Measurements from ENCODE around the gene TMEM132A. TPM values are rescaled to one million over a fixed set of nuclear protein-coding genes. Genes with fewer than 3 reads are reported as not detected.

Gene TMEM132A
- total RNA-seq, 2 experiments from 2014 or later: 0.80 to 1.3 TPM

DNA sequence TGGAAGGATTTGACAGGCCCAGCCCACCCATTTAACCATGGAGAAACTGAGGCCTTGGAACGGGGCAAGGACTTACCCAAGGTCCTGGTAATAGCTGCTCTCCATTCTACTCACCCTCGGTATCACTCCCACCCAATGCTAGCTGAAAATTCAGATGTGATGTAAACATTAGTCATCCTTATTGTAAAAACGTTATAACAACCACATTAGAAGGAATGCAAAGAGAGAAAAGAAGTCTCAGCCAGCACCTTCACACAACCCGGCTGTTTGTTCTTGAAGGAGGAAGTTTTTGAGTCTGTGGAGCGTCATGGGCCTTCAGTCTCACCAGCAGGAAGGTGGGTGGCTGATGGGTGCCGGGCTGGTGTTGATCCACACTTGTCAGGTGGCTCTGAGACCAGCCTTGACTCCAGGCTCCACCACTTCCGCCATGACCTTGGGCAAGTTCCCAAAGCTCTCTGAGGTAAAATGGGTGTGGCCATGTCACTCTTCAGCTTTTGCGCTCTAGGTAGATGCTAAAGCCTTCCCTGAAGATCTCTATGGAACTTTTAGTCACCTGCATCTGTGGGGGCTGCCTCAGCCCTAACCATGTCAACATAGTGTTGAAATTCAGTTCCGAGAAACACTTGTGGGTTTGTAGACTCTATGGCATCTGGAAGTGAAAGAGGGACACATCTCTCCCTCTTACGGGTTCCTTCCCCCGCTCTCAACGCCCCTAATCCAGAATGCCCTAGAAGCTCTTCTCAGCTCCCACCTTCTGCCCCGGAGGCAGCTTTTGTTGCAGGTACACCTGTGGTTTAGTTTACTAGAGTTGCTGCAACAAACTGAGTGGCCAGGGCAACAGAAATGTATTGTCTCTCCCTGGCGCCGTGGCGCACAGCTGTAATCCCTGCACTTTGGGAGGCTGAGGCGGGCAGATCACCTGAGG, 62.0 kb downstream of the TMEM132A start:
- no peaks in the 10 kb centered on the region for H3K27me3 Mint-ChIP-seq
- no peaks in the 10 kb centered on the region for H3K9me3 Mint-ChIP-seq
- peak overlapping the region; percentile 97 for H3K27ac Mint-ChIP-seq
- peaks cover 45% of the 10 kb centered on the region for H3K36me3 Mint-ChIP-seq
- peak; percentile 85 for ATAC-seq (ENCODE audit: low read depth)
- peak overlapping the region; percentile 83 for H3K4me3 Mint-ChIP-seq
- H3K4me1 Mint-ChIP-seq: peaks cover 82% of the 10 kb centered on the region
- POLR2A ChIA-PET: interaction anchor here (0.5 to 2.9 kb wide), 18 partner anchors 8 to 126 kb away, joined by 3 to 14 read pairs (median 6); partner anchors contain the start of gene PRPF19
- DNase-seq: peak; percentile 77

Other genes starting within 250 kb of the TMEM132A start
- gene MS4A8, start 224.8 kb upstream of the TMEM132A start, total RNA-seq: not detected
- not detected for gene MS4A18, start 199.7 kb upstream of the TMEM132A start, total RNA-seq
- not detected for gene MS4A15, start 167.6 kb upstream of the TMEM132A start, total RNA-seq
- not detected for gene MS4A10, start 139.1 kb upstream of the TMEM132A start, total RNA-seq
- 10 to 100 TPM; 16.9 to 17.1 TPM for gene CCDC86, start 82.3 kb upstream of the TMEM132A start, total RNA-seq
- gene PTGDR2, start 68.5 kb upstream of the TMEM132A start, total RNA-seq: 1 to 10 TPM; 2.5 to 2.9 TPM
- gene ZP1, start 56.9 kb upstream of the TMEM132A start, total RNA-seq: under 1 TPM; 0.44 to 0.60 TPM
- gene PRPF19, start 17.9 kb upstream of the TMEM132A start, total RNA-seq: 100 to 1,000 TPM in 1 of 2 experiments, 10 to 100 TPM in 1; 97.7 to 103 TPM
- gene TMEM109, start 10.3 kb upstream of the TMEM132A start, total RNA-seq: 100 to 1,000 TPM in 1 of 2 experiments, 10 to 100 TPM in 1; 97.8 to 102 TPM
- 1 to 10 TPM; 7.2 to 7.4 TPM for gene SLC15A3, start 27.7 kb downstream of the TMEM132A start, total RNA-seq
- 100 to 1,000 TPM; 274 to 285 TPM for gene CD6, start 47.2 kb downstream of the TMEM132A start, total RNA-seq
- gene CD5, start 178.0 kb downstream of the TMEM132A start, total RNA-seq: 100 to 1,000 TPM; 303 to 313 TPM
- gene VPS37C, start 237.0 kb downstream of the TMEM132A start, total RNA-seq: 1 to 10 TPM; 5.6 to 6.0 TPM

Data from activated naive CD8-positive, alpha-beta T cell treated with anti-CD3 and anti-CD28 coated beads, Interleukin-2, amount 10 ng/mL, durations not matched to agents 7 days and 5 days (primary cell).